Smooth muscle cell (in vitro differentiated cells): Measurements from ENCODE around the gene GANAB. TPM values are rescaled to one million over a fixed set of nuclear protein-coding genes. Genes with fewer than 3 reads are reported as not detected.

ENCODE experiments used
- DNase-seq: peaks from one replicate; lab custom pipeline; 2025; ENCODE audit not compliant: unreplicated experiment; lab: John Stamatoyannopoulos, UW
- H2AFZ ChIP-seq: fragments of 200-600 bp; sonication (generic); 2 replicates; pipeline ENCODE4 v1.6.0; 2016; ENCODE audit warnings: antibody characterized with exemption, low read depth, mild to moderate bottlenecking
- H3F3A ChIP-seq: fragments of 200-600 bp; sonication (generic); 2 replicates; pipeline ENCODE4 v1.6.0; 2017; ENCODE audit warnings: antibody characterized with exemption, low read depth
- H3K27ac ChIP-seq: fragments of 200-600 bp; sonication (generic); 2 replicates; pipeline ENCODE4 v1.5.1; 2016; ENCODE audit warnings: low read depth, mild to moderate bottlenecking
- H3K27me3 ChIP-seq: fragments of 200-600 bp; sonication (generic); 2 replicates; pipeline ENCODE4 v1.6.1; 2016; ENCODE audit warnings: low read depth, mild to moderate bottlenecking
- H3K36me3 ChIP-seq: fragments of 200-600 bp; sonication (generic); 2 replicates; pipeline ENCODE4 v1.5.1; 2016; ENCODE audit warnings: low read depth
- H3K4me1 ChIP-seq: fragments of 200-600 bp; sonication (generic); 2 replicates; pipeline ENCODE4 v1.5.1; 2016; ENCODE audit warnings: low read depth
- H3K4me2 ChIP-seq: fragments of 200-600 bp; sonication (generic); 2 replicates; pipeline ENCODE4 v1.6.0; 2016; ENCODE audit warnings: mild to moderate bottlenecking
- H3K4me3 ChIP-seq: fragments of 200-600 bp; sonication (generic); 2 replicates; pipeline ENCODE4 v1.5.1; 2016; ENCODE audit warnings: mild to moderate bottlenecking
- H3K79me2 ChIP-seq: fragments of 200-600 bp; sonication (generic); 2 replicates; pipeline ENCODE4 v1.6.0; 2016; ENCODE audit warnings: low read depth, mild to moderate bottlenecking
- H3K9ac ChIP-seq: fragments of 200-600 bp; sonication (generic); 2 replicates; pipeline ENCODE4 v1.6.0; 2016; ENCODE audit warnings: low read depth
- H3K9me3 ChIP-seq: fragments of 200-600 bp; sonication (generic); replicated peaks from 2 replicates; pipeline ENCODE4 v1.5.1; 2016; ENCODE audit warnings: low read depth
- H4K20me1 ChIP-seq: fragments of 200-600 bp; sonication (generic); 2 replicates; pipeline ENCODE4 v1.6.0; 2016; ENCODE audit warnings: low read depth
- CTCF ChIP-seq: fragments of 200-600 bp; sonication (generic); IDR thresholded peaks from 2 replicates; pipeline ENCODE4 v1.5.1; 2017; ENCODE audit warnings: borderline replicate concordance, mild to moderate bottlenecking, antibody characterized with exemption; ENCODE audit not compliant: insufficient read depth, poor library complexity, severe bottlenecking
- WGBS: methylation state at CpG from one replicate; pipeline ENCODE4 v1.1.7; 2016; ENCODE audit warnings: low lambda C conversion rate; 5-methylcytosine and 5-hydroxymethylcytosine counted together
- polyA plus RNA-seq: library from polyadenylated mRNA; unstranded; fragments of >200 nt; fragmentation: Nextera tagmentation; extraction: Ambion mirVana; gene quantifications from 2 replicates; pipeline ENCODE4 v1.2.1, GENCODE V29; 2016
- total RNA-seq: library from RNA; depleted of rRNA; stranded (reverse); fragments of >200 nt; gene quantifications from 2 replicates; pipeline ENCODE4 v1.2.3, GENCODE V29; 2014

Gene GANAB
- total and polyA plus RNA-seq, 2 experiments from 2014 or later, result 176 to 225 TPM

- TF ChIP-seq CTCF, result no peak
- H3K9ac ChIP-seq, result no peak overlapping the region
- H3F3A ChIP-seq, result peaks cover 16% of the 10 kb centered on the region
- peaks cover 13% of the 10 kb centered on the region for H3K36me3 ChIP-seq
- WGBS, result 89% methylated on average over 3 of the region's 3 CpGs
- H3K27me3 ChIP-seq, result no peaks in the 10 kb centered on the region
- H2AFZ ChIP-seq, result no peak overlapping the region
- H3K9me3 ChIP-seq, result no peaks in the 10 kb centered on the region
- H3K79me2 ChIP-seq, result no peaks in the 10 kb centered on the region
- no peaks in the 10 kb centered on the region for H3K4me1 ChIP-seq
- H3K27ac ChIP-seq, result no peak overlapping the region
- no peak overlapping the region for H3K4me2 ChIP-seq
- no peak for DNase-seq
- H3K4me3 ChIP-seq, result no peak overlapping the region
- no peaks in the 10 kb centered on the region for H4K20me1 ChIP-seq
Observed at GRCh38 chr11:62627713-62628112, 18.7 kb downstream of the GANAB start.

- peaks cover 13% of the 10 kb centered on the region for H3K79me2 ChIP-seq
- no peaks in the 10 kb centered on the region for H3K27me3 ChIP-seq
- peak overlapping the region; percentile 92 for H3K27ac ChIP-seq
- DNase-seq, result no peak
- TF ChIP-seq CTCF, result no peak
- WGBS, result 94% methylated on average over 7 of the region's 7 CpGs
- H2AFZ ChIP-seq, result no peak overlapping the region
- H3K4me3 ChIP-seq, result peak overlapping the region; percentile 57
- peak overlapping the region; percentile 54 for H3K9ac ChIP-seq
- H4K20me1 ChIP-seq, result no peaks in the 10 kb centered on the region
- peaks cover 29% of the 10 kb centered on the region for H3F3A ChIP-seq
- H3K4me1 ChIP-seq, result peaks cover 10% of the 10 kb centered on the region
- no peaks in the 10 kb centered on the region for H3K9me3 ChIP-seq
- peak overlapping the region; percentile 97 for H3K4me2 ChIP-seq
- peaks cover 3% of the 10 kb centered on the region for H3K36me3 ChIP-seq
Observed at GRCh38 chr11:62622476-62623089, 23.8 kb downstream of the GANAB start.

- Histone ChIP-seq H3K9me3 (no peaks in the 10 kb centered on the region), H3K27ac (peak within 1 kb of the TSS; percentile 92), H3K4me1 (peaks cover 10% of the 10 kb centered on the region), H3K9ac (peak within 1 kb of the TSS; percentile 54), H3K4me2 (peak within 1 kb of the TSS; percentile 97), H2AFZ (no peak within 1 kb of the TSS), H4K20me1 (no peaks in the 10 kb centered on the region), H3K36me3 (no peaks in the 10 kb centered on the region), H3K27me3 (no peaks in the 10 kb centered on the region), H3K4me3 (peak within 1 kb of the TSS; percentile 57), H3K79me2 (peaks cover 13% of the 10 kb centered on the region), H3F3A (peaks cover 29% of the 10 kb centered on the region)
- TF ChIP-seq CTCF, result no peak
- DNase-seq, result peak; percentile 93
- whole genome bisulfite sequencing, result 2% methylated on average over 42 of the region's 77 CpGs
Observed at GRCh38 chr11:62621567-62622470, 24.6 kb downstream of the GANAB start, which contains the start of gene B3GAT3. TSS of gene B3GAT3 (minus strand) at chr11:62621986. CDS start at chr11:62621947, 39 bp downstream.
